Hematopoietic multipotent progenitor cell (in vitro differentiated cells): ENCODE results near the gene SLC36A4. TPM values are rescaled to one million over a fixed set of nuclear protein-coding genes. Genes with fewer than 3 reads are reported as not detected.
A peak's percentile ranks its signal among the peaks of the same experiment; 100 is the strongest.
"Not testable (repeated sequence)": the region's sequence is repeated elsewhere in the genome, so short reads cannot be mapped to it uniquely, and the experiment has no call there.

Experiments used
- DNase-seq, 3 donors: peaks; one replicate each; pipeline ENCODE4 v3.0.0-alpha.2; 2011 to 2015; ENCODE audit warnings: low read depth in 2 of 3, low spot score in 2 of 3
- total RNA-seq: library from RNA; depleted of rRNA; stranded (reverse); fragments of >200 nt; gene quantifications from one replicate; pipeline ENCODE4 v1.2.3, GENCODE V29; 2012

Gene SLC36A4
- 12.1 TPM for total RNA-seq

DNA sequence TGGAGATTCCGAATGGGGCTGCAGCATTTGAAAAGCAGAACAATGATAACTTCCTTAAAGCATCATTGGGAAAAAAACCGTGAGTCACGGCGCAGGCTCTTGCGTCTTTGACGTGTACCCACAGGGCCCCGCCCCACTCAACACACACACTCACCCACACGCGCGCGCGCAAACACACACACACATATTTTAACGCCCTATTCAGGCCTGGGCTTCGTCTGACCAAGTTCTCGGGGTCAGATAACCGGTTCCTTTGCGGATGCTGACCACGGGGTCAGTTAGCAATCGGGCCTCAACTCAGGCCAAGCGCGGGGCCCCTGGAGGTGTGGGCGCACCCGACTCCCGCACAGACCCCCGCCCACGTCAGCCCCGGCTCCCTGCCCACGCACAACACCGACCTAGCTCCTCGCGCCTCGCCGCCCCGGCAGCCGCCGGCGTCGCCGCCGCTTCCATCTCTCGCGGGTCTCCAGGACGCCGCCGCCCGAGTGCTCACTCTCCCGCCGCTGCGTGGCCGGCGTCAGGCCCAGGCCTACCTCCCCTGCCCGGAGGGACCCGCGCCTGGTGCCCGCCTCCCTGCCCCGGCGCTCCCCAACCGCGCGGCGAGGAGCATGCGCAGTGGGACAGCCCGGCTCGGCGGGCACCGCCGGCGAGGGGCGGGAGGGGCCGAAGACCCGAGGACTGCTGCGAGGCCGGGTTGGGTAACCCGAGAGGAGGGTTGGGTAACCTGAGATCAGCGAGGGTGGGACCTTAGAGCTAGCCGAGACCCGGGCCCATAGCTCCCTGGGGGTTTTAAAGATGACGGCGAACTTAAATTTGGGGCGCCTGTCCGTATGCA is at the start of gene SLC36A4:
Gene SLC36A4 (minus strand): TSS at position 612 of the 835 bp plus-strand sequence. CDS start 159 bp downstream, at position 453.
- DNase-seq = peak; percentile 60 to 97 (median 96)

DNA sequence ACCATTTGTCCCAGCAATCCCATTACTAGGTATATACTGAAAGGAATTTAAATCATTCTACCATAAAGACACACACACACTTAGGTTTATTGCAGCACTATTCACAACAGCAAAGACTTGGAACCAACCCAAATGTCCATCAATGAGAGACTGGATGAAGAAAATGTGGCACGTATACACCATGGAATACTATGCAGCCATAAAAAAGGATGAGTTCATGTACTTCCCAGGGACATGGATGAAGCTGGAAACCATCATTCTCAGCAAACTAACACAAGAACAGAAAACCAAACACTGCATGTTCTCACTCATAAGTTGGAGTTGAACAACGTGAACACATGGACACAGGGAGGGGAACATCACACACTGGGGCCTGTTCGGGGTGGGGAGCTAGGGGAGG is 49.0 kb upstream of the SLC36A4 start:
- not testable (repeated sequence) for DNase-seq

DNA sequence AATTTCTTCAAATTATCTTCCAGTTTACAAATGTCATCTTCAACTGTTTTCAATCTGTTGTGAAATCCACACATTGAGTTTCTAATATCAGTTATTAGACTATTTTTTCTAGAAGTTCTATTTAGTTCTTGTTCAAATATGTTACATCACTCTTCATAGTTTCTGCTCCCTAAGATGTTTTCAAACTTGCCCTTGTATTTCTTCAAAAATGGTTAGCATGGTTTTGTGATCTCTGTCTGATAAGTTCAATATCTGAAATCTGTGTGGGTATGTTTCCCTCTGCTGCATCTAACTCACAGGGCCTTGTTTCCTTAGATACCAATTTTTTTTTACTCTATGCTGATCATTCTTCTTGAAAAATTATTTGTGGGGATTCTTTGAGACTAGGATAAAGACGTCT is 46.2 kb upstream of the SLC36A4 start:
- DNase-seq = no peak

DNA sequence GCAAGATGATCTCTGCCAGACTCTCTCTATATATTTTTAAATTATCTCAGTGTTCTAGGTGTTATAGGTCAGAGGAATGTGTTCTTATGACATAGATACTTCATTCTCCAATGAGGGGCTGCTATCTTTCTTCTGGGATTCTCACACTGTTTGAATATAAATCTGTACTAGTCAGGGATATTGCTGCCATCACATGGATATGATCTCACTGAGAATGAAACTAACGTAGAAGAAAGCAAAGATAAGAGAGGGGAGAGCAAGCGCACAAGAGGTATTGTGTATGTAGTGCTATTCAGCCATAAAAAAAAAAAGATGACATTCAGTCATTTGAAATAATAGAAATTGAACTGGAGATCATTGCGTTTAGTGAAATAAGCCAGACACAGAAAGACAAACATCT is 42.2 kb upstream of the SLC36A4 start:
- DNase-seq = no peak

DNA sequence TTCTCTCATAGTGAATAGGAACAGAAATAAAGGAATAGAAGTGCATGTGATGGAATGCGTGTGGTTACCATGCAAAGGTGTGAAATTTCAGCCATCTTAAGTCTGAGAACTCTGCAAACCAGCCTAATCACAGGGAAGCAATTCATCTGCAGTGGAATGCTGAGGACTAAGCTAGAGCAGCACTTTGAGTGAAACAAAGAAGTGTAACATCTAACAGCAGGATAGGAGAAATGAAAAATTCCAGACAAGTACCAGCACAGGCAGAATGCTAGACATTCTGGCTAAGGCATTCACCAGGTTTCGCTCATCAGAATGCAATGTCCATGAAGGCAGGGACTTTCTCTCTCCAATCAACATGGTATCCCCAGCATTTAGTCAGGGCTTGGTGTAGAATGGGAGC is 41.2 kb upstream of the SLC36A4 start:
- DNase-seq = no peak

DNA sequence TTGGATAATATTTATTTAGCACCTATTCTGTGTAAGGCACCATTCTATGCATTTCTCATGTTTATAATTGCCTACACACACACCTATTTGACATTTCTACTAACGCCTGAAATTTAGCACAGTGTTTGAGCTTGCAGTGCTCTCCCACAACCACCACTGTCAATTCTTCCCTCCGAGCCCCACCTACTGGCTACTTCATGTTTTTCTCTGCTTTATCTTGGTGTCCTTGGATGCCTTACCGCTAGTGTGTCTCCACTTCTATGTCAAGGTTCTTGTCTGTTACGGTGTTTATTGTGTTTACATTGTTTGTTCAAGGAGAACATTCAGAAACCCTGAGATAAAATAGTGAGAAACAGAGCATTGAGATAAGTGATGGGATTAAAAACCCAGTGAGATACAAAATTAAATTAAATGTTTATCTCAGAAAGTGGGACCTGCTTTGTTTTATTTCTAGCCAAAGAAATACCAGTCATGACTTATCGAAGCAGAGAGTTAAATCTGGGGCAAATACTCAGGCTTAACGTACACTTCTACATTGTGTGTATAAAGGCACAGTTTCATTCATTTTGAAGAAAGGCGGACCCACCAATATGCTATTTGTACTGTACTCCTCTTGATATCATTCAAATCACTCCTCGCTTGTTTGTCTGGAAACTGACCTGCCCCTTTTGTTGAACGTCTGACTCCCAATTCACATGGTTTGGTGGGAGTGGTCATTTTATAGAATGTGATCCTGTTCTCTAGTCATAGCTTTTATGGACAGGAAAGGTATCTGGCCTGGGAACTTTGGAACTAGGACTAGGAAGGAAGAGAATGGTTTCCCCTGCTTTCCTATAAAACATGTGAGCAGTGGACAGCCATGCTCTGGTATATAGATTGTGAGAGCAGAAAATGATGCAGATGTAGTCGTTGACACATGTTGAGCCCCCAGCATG is 39.2 kb upstream of the SLC36A4 start:
- peak in 2 of 3 donors; percentile 34 to 73 for DNase-seq

DNA sequence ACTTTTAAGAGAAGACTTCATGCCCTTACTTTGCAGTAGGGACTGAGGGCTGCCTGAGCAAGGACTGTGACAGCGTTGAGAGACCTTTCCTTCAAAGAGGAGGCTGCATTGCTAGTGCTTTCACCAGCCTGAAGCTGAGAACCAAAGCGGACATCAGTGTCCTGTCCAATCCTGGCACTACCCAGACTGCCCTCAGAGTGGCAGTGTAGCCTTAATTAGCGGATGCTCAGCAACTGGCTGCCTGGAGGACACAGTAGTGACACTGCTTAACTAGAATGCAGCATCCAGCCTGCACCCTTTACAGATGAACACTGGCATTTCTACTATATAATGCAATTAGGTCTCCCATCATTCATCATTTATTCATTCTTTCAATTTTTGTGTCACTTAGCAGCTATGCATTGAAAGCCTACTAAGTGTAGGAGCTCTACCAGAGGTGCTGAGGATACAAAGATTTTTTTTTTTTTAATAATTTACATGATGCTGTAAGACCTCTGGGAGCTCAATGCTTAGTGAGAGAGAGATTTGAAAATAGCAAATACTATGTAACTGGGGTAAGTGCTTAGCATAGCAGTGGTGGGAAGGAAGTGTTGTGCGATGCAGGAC is 36.9 kb upstream of the SLC36A4 start:
- DNase-seq = peak; percentile 23 to 83 (median 56)

DNA sequence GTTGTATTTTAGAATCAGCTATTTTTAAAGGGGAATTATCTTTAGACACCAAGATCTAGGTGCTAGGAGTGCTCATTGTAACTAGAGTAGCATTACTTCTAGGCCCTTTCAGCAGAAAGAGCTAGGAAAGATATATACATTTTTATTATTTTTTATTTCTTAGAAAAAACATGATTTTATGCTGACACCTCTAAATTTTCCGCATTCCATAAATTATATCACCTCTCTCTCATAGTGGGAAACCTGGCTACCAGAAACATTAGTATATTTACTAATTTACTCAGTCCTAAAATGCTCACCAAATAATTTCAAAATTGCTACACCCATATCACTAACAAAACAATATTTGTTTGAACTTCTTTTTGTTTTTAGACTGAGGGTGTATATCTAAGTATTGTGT is 32.1 kb upstream of the SLC36A4 start:
- no peak for DNase-seq

DNA sequence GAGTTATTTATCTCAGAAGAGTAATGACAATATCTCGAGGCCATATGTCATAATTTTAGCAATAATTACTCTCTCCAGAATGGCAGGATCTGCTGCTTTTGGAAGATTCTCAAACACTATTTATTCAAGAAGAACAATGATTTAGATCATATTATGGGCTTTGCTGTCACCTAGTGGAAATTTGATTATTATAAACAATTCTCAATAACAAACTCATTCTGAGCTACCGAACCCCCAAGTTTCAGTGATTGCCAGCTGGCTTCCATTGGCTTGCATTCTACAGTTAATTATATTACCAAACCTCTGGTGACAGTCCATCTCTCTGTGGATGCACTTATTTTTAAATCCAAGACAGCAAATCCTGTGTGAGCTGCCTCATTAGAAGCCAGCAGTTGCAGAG is 27.9 kb upstream of the SLC36A4 start:
- peak in 1 of 3 donors; percentile 60 for DNase-seq

DNA sequence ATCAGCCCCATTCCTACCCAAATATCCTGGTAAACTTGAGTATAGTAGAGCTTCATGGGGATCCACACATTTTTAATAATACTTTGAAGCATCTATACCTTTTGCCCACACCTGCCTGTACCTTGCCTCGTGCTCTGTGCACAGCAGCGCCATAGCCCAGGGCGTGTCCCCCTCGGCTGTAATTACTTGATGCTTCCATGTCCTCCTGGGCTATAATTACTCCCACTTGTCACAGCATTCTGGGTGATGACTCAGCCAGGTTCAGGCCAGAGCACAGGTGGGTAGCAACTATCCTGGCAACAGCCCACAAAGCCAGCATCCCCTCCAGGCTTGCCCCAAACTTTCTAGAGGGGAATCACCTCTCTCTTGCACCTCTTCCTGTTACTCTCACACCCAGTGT is 23.7 kb upstream of the SLC36A4 start:
- no peak for DNase-seq

DNA sequence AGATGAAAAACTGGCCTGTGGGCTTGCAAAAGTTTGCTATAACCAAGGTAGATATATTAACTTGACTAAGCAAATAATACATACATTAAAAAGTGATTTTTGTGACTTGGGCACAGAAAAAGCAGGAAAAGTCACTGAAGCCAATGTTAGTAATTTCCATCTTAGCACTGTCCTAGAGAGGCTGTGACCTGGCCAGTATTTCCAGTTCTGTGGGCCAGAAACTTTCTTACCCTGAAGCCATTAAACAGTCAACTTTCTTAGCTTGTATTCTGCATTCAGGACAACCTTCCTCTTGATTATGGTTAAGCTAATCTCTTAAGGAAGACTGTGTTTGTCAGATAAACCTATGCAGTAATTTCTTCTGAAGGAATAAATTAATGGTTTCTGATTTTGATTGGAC is 22.3 kb upstream of the SLC36A4 start:
- DNase-seq = no peak

DNA sequence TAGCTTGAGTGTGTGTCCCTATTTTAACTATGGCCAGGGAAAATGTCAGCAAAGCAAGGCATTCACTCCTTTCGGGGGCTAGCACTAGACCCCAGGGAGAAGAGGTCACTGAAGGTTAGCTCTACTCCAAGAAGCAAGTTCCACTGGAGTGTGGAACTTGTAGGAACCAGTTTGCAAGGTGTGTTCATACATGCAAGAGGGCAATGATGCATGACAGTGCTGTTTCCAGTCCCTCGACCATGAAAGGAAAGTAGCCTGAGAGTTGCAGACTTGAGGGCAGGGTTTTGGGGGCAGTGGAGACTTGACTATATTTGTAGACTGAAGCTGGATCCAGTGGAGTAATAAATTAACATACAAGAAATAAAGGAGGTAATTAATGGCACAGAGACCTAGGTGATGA is 21.6 kb upstream of the SLC36A4 start:
- no peak for DNase-seq

DNA sequence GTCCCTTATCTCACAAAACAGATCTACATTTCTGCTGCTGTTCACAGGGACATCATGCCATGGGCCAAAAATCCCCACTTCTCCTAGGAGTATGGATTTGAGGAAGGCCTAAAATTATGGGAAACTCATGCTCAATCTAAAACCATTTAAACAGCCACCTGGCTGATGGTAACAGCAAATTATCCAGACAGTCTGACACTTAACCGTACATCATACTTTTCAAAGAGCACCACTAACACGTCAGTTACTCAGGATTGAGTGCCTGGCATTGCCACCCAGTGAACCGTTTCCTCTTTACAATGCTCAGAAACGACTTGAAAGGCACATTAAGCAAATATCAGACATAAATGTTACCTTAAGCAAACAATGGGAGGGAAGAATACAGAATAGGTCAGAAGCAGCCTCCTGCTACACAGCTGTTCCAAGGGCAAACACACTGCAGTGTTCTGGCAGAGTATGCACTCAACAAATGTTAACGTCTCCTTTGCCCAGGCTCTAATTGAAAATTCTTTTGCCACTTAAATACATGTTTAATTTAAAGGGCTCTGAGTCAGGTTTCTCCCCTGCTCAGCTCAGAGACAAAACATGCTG is 18.8 kb upstream of the SLC36A4 start:
- no peak for DNase-seq

DNA sequence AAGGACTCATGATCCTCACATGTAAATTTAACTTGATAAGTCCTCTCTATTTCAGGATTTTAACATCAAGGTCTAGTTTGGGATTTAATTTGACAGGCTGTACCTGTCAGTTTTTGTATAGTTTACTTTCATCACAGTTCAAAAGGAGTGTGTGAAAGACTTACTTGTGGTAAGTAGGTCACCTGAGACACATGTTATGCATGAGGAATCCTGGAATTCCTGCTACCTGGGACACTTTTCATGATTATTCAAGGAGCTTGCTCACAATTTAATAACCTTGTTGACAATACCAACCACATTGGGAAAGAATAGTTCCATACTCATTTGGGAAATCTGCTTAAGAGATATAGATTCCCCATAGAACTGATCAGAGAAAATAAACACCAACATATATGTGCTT is 15.8 kb upstream of the SLC36A4 start:
- DNase-seq = no peak

DNA sequence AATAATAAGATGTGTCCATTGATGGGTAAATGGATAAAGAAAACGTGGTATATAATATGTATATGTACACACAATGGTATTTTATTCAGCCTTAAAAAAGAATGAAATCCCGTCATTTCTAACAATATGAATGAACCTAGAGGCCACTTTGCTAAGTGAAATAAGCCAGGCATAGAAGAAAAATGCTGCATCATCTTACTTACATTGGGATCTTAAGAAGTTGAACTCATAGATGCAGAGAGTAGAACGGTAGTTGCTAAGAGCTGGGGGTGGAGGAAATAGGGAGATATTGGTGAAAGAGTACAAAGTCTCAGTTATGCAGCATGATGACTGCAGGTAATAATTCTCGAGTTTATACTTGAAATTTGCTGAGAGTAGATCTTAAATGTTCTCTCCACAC is 14.3 kb upstream of the SLC36A4 start:
- DNase-seq = no peak

DNA sequence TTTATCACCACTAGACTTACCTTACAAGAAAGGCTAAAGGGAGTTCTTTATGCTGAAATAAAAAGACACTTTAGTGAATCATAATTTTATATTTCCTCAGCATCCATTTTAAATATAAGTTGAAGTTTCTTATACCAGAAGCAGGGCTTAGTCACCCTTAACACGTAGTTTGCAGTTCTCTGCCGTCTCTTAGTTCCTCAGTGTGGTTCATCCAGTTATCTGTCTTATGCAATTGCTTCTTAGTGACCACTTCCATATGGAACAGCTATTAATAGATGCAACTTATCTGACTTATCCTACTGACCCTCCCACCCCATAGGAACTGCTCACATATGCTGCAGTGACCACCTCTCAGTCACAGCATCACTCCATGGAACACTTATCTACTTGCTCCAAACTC is 11.7 kb upstream of the SLC36A4 start:
- DNase-seq = no peak

DNA sequence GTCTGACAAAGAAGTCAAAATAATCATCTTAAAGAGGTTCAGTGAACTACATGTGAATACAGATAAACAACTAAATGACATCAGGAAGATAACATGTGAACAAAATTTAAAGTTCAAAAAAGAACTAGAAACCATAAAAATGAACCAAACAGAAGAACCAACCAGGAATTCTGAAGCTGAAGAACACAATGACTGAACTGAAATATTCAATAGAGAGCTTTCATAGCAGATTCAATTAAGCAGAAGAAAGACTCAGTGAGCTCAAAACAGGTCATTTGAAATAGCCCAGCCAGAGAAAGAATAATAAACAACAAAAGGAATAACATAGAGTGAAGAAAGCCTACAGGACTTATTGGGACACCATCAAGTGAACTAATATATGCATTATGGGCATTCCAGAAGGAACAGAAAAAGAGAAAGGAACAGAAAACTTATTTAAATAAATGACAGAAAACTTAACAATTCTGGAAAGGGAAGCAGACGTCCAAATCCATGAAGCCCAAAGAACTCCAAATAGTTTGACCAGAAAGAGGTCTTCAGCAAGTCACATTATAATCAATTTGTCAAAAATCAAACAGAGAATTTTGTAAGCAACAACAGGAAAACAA is 11.0 kb upstream of the SLC36A4 start:
- DNase-seq = no peak

DNA sequence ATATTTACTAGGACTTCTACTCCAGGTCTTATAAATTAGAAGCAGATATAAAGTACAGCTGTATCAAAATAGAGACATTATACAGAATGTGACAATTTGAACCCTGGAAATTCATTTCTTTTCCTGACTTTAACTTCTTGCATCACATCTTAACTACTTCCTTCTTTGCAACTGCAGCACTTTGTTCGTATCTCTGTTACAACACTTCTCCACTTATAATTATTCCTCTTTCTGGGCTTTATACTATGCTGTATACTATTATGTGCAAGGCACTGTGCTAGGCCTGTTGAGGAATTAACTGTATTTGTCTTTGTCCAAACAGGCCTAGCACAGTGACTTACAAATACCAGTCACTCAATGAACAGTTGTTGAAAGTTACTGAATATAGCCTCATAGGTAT is 1.8 kb upstream of the SLC36A4 start:
- no peak for DNase-seq

DNA sequence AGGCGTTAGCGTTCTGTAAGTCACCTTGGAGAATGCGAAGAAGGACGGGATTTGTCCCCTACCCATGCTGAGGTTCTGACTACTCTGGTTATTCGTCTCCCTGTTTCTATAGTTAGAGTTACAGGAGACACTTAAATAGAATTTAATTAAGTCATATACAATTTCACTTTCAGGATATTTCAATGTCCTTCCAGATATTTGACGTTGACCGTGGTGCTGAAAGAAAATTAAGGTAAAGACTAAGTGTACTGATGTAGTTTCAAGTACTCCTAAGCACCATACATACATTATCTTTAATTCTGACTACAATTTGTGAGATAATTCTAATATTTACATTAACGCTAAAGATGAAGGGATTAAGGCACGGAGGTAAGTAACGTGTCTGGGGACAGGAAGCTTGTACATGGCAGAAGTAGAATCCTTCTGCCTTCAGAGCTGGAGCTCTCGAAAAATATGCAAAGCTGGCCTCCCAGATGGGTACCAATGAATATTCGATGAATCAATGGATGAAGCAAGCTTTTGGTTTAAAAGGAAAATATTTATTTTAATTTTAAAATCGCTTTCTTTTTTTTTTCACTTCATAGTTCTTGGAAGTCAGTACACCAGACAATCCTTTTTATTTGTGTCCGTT is 539 bp upstream of the SLC36A4 start:
- peak in 2 of 3 donors; percentile 13 to 52 for DNase-seq

DNA sequence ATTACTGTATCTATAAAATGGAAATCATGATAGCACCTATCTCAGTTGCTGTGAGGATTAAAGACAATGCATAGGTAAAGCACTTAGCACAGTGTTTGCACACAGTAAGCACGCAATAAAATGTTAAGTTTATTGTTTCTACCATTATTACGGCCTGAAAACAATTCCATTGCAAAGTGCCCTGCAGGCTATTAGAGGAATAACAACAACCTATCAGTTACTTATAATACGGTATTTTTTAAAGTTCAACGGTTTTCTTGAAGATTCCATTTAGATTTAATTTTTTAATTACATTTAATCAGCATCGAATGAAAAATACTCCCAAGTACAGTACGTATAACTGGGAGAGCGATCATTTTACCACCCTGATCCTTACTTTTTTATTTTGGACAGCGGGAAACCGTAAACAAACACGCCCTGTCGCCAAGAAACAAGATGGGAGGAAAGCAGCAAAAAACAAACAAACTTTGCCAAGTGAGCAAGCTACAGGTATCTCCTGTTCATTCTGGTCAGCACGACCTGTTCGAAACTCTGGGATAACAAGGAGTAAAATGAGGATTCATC is 893 bp downstream of the SLC36A4 start:
- DNase-seq = no peak
